Fibroblast of lung (primary cell): ENCODE measurements around the gene SLC35F3.

Experiments
- CTCF ChIP-seq, 2 donors: IDR thresholded peaks in 1 of 2; conservative IDR thresholded peaks in 1 of 2; 1 replicate in 1 of 2; 2 replicates in 1 of 2; pipeline ENCODE4 v1.5.1; 2011 to 2012; ENCODE audit warnings: low read length in 2 of 2, control low read depth in 1 of 2, inconsistent platforms in 1 of 2, low read depth in 1 of 2, mild to moderate bottlenecking in 1 of 2
- EZH2 ChIP-seq: IDR thresholded peaks from 2 replicates; pipeline ENCODE4 v1.5.1; 2012; ENCODE audit warnings: low read length, control low read depth, mild to moderate bottlenecking; ENCODE audit errors: missing control alignments

- TF ChIP-seq CTCF (conservative IDR thresholded peaks at IDR 0.05 in 1 of 2, IDR thresholded peaks at IDR 0.05 in 1 of 2; ENCODE audit: low read depth in 1 of 2, low read length in 2 of 2) (no peak), EZH2 (no peak)
Measured at GRCh38 chr1:234208791-234209190, 304.3 kb downstream of the SLC35F3 start.
